ENCODE results near the gene FLRT3.

FLRT3 gene

GRCh38 chr20:14313341-14314020 lies 23.9 kb downstream of the FLRT3 start:
- no peak for DNase-seq

- DNase-seq, result no peak
These were observed 25.4 kb downstream of the FLRT3 start for GRCh38 chr20:14312001-14312400.

GRCh38 chr20:14310977-14311627 lies 26.3 kb downstream of the FLRT3 start:
- no peak for DNase-seq

GRCh38 chr20:14307956-14308355 lies 29.5 kb downstream of the FLRT3 start:
- no peak for DNase-seq

GRCh38 chr20:14304472-14304871 lies 32.9 kb downstream of the FLRT3 start:
- no peak for DNase-seq

GRCh38 chr20:14303651-14304050 lies 33.8 kb downstream of the FLRT3 start:
- no peak for DNase-seq

GRCh38 chr20:14303106-14303505 lies 34.3 kb downstream of the FLRT3 start:
- DNase-seq, result no peak

GRCh38 chr20:14299831-14300230 lies 37.6 kb downstream of the FLRT3 start:
- DNase-seq, result no peak

- DNase-seq, result no peak
These were observed 41.6 kb downstream of the FLRT3 start for GRCh38 chr20:14295770-14296309.

- DNase-seq, result no peak
These were observed 42.2 kb downstream of the FLRT3 start for GRCh38 chr20:14295238-14295637.

- no peak for DNase-seq
These were observed 45.9 kb downstream of the FLRT3 start for GRCh38 chr20:14291502-14291901.

- no peak for DNase-seq
These were observed 48.8 kb downstream of the FLRT3 start for GRCh38 chr20:14288341-14289330.

- DNase-seq, result no peak
These were observed 53.0 kb downstream of the FLRT3 start for GRCh38 chr20:14284443-14284842.

GRCh38 chr20:14282140-14282539 lies 55.3 kb downstream of the FLRT3 start:
- no peak for DNase-seq

Data from NCI-H510A (cell line).